GM21367 (cell line): ENCODE results near the gene KLF5.
"Not testable (repeated sequence)": the region's sequence is repeated elsewhere in the genome, so short reads cannot be mapped to it uniquely, and the experiment has no call there.

Experiments used
- ATAC-seq: cut with Tn5 transposase; IDR thresholded peaks from one replicate; pipeline ENCODE4 v1.9.1; 2021; ENCODE audit not compliant: unreplicated experiment

KLF5 gene

DNA sequence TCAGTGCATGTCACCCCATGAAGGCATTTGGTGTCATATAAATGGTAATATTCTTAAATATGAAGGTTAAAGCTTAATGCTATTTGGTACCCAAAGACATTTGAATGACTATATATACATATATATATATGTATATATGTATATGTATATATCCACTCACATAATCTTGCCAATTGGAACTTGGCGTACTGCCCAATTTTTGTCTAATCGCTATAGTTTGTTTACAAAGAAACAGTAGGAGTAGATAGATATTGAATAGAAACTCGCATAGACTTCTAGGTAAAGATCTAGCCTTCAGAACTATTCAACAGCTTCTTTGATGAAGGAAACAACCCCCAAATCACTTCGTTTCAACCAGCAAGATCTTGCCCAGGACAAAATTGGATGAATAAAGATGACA lies 24.1 kb downstream of the KLF5 start:
- ATAC-seq, result no peak

DNA sequence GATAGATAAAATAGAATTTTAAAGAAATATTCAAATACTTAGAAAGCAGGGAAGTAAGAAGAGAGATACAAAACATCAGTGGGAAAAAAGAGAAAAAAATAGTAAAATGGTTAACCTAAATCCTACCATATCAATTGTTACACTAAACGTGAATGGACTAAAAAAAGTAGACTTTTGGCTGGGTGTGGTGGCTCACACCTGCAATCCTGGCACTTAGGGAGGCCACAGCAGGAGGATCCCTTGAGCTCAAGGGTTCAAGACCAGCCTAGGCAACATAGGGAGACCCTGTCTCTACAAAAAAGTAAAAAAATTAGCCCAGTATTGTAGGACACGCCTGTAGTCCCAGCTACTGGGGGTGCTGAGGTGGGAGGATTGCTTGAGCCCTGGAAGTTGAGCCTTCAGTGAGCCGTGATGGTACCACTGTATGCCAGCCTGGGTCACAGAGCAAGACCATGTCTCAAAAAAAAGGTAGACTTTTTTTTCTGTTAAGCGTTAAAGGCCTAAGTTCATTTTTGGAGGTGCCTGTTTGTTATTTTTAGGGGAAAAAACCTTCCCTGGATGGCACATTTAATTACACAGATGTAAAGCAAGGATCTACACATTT lies 29.6 kb downstream of the KLF5 start:
- ATAC-seq, result no peak

DNA sequence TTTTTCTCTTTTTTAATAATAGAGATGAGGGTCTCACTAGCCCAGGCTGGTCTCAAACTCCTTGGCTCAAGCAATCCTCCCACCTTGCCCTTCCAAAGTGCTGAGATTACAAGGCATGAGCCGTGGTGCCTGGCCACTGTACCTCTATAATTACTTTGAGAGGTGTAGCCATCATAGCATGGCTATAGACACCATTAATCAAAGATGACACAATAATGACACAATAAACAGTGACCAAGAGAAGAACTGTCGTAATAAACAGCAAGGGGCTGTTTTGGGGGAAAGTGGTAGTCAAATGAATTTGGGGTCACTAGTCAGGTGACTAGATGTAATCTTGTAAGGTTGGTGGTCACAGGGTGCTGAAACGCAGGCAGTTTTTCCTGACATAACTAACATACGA lies 30.4 kb downstream of the KLF5 start:
- ATAC-seq, result no peak

DNA sequence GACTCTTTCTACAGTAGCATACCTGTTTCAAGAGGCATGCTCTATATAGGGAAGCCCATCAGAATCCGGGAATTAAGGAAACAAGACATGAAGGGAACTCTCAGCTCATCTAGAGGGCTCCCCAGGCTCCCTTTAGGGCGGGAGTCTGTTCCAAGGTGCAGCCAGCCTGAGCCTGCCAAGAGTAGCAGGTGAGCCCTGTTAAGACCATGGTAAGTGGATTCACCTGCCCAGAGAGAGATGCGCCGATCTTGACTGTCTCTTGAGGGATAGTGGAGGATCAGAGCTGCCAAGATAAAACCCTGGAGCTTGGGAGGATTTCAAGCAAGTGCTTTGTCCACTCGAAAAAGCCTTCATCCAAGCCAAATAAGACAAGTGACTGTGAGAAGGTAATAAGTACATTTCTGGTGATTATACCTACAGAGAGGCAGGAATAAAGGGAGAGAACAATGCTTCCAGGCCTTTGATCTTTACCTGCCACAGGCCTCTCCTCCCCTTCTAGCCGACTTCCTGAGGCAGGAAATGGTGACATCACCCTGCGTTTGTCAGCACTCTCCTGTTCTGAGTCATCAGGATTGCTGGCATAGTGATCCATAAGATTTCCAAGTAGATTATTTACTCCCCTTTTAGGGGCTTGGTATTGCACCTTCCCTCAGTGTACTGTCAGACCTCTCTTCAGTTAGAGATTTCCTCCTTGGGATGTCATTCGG lies 31.5 kb downstream of the KLF5 start:
- ATAC-seq, result no peak

DNA sequence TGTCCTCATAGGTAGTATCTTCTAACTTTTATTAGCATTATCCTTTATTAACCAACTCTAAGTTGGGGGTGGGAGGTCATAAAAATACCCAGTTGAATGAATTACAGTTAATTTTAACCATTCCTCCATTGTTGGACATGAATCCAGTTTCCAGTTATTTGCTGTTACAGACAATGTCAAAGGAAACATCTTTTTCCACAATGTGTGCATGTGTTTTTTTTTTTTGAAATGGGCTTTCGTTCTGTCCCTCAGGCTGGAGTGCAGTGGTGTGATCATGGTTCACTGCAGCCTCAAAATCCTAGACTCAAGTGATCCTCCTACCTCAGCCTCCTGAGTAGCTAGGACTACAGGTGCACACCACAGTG lies 32.0 kb downstream of the KLF5 start:
- no peak for ATAC-seq

DNA sequence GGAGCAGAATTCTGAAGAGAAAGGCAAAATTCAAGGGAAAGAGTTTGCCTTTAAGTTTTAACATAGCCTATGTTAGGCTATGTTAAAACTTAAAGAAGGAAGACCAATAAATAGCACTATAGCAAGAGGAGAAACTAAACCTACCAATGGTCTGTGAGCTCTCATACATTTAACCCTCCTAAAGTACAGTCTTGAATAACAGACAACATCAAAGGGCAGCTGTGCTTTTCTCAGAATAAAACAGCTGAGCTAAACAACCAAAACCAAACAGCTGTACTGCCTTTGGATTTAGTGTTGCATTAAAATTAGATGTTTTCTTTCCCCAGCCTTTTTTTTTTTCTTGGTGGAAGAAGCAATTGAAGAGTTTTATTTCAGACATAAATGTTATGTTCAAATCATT lies 34.0 kb downstream of the KLF5 start:
- no peak for ATAC-seq

DNA sequence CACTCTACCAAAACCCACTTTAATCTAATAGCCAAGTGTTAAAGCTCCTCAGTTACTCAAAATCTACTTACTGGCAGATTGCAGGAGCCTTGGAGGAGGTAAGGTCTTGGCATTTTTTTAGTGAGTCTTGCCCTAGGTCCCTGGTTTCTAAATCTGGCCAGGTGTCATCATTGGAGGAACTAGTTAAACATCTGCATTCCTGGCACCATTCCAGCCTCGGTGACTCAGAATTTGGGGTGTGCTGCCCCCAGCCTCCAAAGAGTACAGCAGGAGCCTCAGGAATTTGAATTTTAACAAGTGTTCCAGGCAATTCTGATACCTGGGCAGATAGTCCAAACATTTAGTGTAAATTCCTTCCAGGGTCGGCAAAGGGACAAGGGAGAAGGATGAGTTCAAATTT lies 37.4 kb downstream of the KLF5 start:
- ATAC-seq, result no peak

DNA sequence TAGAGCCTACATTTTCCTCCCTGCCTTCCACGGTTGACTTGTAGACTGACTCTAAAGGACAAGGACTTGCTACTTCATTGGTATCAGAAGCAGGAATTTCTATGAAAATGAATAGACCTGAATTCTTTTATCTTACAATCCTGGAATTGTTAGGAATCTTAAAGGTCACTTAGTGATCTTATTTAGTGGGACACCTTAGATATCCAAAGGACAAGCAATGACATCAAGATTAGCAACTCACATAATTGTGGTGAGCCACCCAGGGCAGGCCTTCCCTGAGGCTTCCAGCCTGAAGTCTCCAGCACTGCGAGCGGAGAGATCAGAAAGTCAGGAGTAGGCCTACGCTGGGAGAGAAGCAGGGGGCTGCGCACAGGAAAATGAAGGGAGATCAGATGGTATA lies 37.8 kb downstream of the KLF5 start:
- ATAC-seq, result no peak

DNA sequence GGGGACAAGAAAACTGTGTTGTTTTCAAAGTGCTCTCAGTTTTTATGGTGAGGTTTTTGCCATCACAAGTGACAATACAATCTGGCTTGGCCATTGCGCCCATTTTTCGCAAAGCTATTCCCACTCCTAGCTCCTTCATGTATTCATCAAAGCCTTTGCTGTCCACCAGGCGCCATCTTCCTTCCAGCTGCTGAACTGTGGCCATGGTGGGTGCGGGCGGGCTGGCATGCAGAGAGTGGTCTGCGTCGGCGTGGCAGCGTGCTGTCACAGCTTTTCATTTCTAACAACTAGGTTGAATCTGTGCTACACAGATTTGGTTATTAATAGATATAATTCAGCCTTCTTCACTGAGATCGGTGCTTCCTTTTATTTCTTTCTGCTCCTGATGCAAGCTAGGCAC lies 42.0 kb downstream of the KLF5 start:
- not testable (repeated sequence) for ATAC-seq

DNA sequence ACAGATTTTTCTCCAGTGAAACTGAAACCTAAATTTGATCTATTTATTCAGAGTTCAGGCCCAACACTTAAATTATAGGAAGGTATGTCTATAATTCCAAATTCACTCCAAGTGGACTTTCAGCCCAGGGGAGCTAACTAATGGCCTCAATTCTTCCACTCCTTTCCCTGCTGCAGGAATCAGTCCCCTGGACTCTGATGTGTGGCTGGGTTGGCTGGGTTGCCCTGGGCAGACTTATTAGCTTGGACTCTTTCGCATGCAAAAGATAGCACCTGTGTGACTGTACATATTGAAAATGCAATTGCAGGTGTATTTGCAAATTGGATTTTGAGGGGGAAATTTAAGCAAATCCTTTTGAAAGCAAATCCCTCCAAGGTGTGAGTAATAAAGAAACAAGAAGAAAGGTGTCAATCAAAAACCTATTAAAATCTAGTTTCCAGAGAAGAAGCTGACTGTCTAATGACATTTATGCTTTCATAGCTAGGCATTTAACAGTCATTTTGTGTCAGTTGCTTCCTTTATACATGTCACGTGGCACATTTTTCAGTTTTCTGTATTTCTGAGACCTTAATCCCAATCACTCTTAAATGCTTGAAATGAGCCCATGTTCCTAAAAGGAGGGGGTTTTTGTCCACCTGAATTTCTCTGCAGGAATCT lies 42.7 kb downstream of the KLF5 start:
- no peak for ATAC-seq

DNA sequence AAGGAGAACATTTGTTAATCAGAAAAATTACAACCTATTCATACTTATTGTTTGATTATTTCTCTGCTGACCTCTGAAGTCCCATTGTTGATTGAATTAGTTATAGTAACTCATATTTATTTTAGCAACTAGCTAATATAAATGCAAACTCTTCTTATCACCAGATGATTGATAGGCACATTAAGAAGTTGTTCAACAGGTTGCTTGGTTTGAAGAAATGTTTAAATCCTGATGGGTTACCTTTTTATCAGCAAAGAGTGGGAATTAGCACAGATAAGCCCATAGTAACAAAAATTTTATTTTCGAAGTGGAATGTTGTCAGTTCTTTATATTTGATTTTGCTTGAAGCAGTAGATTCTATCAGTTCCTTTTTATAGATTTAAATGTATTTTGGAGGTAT lies 44.4 kb downstream of the KLF5 start:
- ATAC-seq, result no peak

DNA sequence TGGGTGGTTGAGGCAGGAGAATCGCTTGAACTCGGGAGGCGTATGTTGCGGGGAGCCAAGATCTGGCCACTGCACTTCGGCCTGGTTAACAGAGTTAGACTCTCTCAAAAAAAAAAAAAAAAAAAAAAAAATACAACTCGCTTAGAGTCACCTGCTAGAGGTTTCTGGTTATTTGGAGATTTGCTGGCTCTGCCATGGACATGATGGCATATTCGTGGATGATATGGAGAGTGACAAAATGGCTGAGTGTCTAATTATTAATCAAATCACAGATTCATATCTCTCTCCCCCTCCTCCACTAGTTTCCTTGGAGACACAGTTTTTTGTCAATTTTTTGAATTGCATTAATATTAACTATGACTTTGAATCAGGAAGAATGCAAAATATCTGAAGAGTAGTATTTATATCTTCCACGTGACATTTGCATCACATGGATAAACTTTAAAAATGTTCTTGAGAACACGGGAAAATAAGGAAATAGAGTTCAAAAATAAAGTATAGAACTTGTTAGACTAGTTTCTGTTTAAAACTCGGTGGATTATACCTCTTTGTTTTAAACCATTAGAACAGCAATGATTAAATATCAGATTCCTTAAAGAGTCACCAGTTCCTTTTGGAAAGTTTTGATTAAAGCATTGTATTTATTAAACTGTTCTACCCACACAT lies 47.8 kb downstream of the KLF5 start:
- ATAC-seq, result no peak

DNA sequence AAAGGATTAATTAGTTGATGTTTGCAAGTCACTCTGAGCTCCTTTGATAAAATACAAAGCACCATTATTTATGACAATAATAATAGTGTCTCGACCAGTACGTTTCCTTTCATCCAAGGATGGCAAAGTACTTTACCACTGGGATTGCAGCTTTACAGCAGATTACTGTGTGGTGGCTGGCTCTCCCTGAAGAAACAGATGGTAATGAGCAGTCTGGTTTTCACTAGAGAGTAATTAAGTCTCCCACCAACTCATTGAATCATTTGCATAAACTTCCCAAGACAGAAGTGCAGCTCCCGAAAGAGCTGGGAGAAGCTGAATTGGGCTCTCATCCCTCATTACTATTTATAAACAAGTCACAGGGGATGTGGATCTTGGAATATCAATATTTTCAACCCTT lies 48.7 kb downstream of the KLF5 start:
- ATAC-seq, result no peak

DNA sequence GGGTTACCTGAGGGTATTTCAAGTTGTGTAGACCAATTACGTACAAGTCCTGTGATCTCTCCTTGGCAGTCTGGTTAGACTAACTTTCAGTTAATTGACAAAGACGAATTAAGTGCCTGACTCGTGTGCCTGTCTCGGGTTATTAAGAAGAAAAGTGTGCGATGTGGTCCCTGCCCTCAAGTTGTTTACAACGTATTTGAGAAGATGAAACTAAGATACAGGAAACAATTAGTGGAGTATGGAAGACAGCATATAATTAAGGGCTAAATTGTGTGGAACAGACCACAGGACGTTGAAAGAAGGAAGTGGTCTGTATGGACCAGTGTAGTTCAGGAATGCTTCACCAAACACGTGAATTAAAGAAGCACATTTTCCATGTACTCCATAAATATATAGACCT lies 49.2 kb downstream of the KLF5 start:
- no peak for ATAC-seq

DNA sequence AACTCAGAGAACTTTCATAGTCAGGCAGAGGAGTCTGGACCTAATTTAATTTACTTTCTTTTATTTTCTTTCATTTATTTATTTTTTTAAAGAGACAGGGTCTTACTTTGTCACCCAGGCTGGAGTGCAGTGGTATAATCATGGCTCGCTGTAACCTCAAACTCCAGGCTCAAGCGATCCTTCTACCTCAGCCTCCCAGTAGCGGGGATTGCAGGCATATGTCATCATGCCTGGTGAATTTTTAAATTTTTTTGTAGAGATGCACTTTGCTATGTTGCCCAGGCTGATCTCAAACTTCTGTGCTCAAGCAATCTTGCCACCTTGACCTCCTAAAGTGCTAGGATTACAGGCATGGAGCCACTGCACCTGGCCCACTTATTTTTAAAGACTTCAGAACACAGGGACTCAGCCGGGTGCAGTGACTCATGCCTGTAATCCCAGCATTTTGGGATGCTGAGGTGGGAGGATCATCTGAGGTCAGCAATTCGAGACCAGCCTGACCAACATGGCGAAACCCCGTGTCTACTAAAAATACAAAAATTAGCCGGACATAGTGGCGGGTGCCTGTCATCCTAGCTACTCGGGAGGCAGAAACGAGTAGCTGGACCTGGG lies 50.6 kb downstream of the KLF5 start:
- ATAC-seq, result no peak

DNA sequence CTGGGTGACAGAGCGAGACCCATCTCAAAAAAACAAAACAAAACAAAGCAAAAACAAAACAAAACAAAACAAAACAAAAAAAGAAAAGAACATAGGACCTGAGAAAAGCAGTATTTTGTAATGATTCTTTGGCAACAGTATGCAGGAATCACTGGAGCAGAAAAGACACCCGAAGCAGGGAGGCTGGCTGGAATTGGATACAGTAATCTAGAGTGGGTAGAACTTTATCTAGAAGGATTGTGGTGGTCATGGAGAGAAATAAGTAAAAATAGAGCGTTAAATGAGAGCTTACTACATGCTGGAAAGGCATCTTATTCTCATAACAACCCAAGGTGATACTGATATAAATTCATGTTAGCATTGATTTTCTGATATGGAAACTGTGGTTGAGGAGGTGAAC lies 51.2 kb downstream of the KLF5 start:
- ATAC-seq, result no peak

DNA sequence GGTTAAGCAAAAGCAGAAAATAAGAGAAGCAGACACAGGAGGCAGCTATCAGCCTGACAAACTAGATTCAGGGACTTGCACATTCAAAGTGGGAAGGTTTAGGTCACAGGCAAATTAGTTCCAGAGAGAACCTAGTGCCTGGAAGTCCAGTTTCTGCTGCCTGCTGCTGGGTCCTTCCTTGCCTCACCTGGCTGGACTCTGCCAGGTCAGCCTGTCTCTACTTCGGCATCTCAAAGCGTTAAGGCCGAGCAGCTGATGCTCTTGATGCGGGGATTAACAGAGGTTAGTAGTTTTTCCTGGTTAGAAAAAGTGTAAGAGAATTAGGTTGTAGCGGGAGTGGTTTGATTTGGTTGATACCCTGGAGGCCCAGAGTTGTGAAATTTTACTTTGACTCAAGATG lies 52.0 kb downstream of the KLF5 start:
- ATAC-seq, result no peak

DNA sequence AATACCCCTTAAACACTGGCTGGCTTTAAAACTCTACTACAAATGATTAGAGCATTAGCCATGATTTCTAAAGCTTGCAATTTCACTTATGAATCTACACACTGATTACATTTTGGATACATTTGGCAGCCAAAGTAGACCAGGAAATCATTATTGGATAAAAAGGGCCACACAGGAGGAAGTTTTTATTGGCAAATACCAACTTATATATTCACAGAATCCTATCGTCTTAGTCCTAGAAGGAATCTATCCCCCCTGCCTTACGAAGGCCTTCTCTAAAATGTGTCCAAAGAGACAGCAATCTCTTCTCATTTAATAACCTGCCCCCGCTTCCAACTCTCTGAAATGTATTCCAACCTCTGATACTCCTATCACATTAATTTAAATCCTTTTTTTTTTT lies 52.5 kb downstream of the KLF5 start:
- no peak for ATAC-seq

DNA sequence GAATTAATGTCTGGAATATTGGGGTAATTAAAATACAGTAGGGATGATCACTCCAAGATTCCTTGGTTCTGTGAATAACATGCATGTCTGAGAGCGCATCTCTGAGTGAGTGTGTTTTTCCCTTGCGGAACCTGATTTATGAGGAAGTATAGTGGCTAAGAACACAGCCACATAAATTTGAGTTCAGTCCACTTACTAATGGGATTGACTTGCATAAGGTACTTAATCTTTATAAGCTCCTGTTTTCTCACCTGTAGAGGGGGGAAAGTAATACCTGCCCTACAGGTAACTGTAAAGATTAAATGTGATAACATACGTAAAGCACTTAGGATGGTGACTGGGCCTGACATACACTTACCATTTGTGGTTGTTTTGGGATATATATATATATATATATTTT lies 60.8 kb downstream of the KLF5 start:
- ATAC-seq, result no peak
